NT2/D1 (cell line): ENCODE measurements around the gene ADGRG2.

Experiments used
- YY1 ChIP-seq: IDR thresholded peaks from 2 replicates; pipeline ENCODE4 v1.6.1; 2011; ENCODE audit not compliant: insufficient read length, insufficient read depth
- ZNF274 ChIP-seq: IDR thresholded peaks from 2 replicates; pipeline ENCODE4 v1.6.1; 2011; ENCODE audit warnings: mild to moderate bottlenecking, low read depth, low read length

DNA sequence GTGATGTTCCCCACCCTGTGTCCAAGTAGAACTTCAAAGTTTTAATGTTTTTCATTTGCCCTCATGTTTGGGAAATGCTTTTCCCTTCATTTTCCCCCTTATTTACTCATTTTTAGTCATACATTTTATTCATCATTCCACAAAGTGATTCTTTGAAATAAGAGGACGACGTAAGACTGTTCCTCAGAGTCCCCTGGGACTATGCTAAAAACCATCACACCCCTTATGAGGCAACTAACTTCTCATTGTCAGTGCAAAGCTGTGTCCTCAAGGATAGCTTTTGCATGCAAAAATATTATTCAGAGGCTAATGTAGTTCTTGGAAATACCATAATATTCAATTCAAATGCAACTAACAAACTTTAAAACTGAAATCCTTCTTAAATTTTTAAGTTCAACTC lies 14.8 kb upstream of the ADGRG2 start:
- TF ChIP-seq ZNF274 (no peak), YY1 (no peak)
